Transverse colon (tissue), 4 donors: Measurements from ENCODE around the gene EIF4E2. TPM values are rescaled to one million over a fixed set of nuclear protein-coding genes. Genes with fewer than 3 reads are reported as not detected.

Source experiments
- DNase-seq: peaks from one replicate; pipeline ENCODE4 v3.0.0-alpha.2; 2019
- H3K27ac ChIP-seq, 4 donors: fragments of 200-600 bp; sonication (generic); 2 replicates each; pipeline ENCODE4 v1.5.1; 2016 to 2018; ENCODE audit warnings: inconsistent platforms in 4 of 4
- H3K27me3 ChIP-seq: fragments of 200-600 bp; sonication (generic); 2 replicates; pipeline ENCODE4 v1.5.1; 2017; ENCODE audit warnings: inconsistent platforms
- H3K36me3 ChIP-seq, 4 donors: fragments of 200-600 bp; sonication (generic); 2 replicates each; pipeline ENCODE4 v1.5.1; 2017 to 2019; ENCODE audit warnings: inconsistent platforms in 4 of 4
- H3K4me1 ChIP-seq, 4 donors: fragments of 200-600 bp; sonication (generic); 2 replicates each; pipeline ENCODE4 v1.5.1; 2017 to 2020; ENCODE audit warnings: inconsistent platforms in 4 of 4
- H3K4me3 ChIP-seq, 4 donors: fragments of 200-600 bp; sonication (generic); 1 replicate in 1 of 4; 2 replicates in 3 of 4; pipeline versions ENCODE4 v1.5.1 to v1.6.1; 2017 to 2019; ENCODE audit warnings: inconsistent platforms in 4 of 4
- H3K9me3 ChIP-seq, 2 donors: fragments of 200-600 bp; sonication (generic); 2 replicates each; pipeline ENCODE4 v1.5.1; 2017 to 2019; ENCODE audit warnings: inconsistent platforms in 2 of 2
- CTCF ChIP-seq, 5 experiments: fragments of 200-600 bp in 3 of 5; fragments of 450-650 bp in 2 of 5; sonication (generic) in 3 of 5; IDR thresholded peaks; 1 replicate in 2 of 5; 2 replicates in 3 of 5; pipeline ENCODE4 v1.5.1; 2016 to 2017; ENCODE audit warnings: antibody characterized with exemption in 5 of 5, inconsistent platforms in 3 of 5, mild to moderate bottlenecking in 2 of 5, moderate library complexity in 1 of 5
- EP300 ChIP-seq: sonication (generic); formaldehyde crosslinking; IDR thresholded peaks from one replicate; pipeline ENCODE4 v1.6.1; 2017; ENCODE audit warnings: antibody characterized with exemption, low read depth
- POLR2A ChIP-seq: fragments of 450-650 bp; IDR thresholded peaks from one replicate; pipeline ENCODE4 v1.6.1; 2016; ENCODE audit warnings: antibody characterized with exemption, mild to moderate bottlenecking, moderate library complexity
- POLR2AphosphoS5 ChIP-seq, 3 donors: sonication (generic); formaldehyde crosslinking; IDR thresholded peaks; one replicate each; pipeline ENCODE4 v1.6.1; 2016; ENCODE audit warnings: antibody characterized with exemption in 3 of 3
- WGBS, 2 donors: methylation state at CpG; one replicate each; pipeline ENCODE4 v1.1.5; 2018; ENCODE audit warnings: low coverage in 1 of 2; 5-methylcytosine and 5-hydroxymethylcytosine counted together
- in situ Hi-C, 4 donors: fragments of 200-750 bp; cut with MboI; loops; one replicate each; pipeline versions ENCODE4 v1.15.0 to v1.15.1; 2017; ENCODE audit warnings: low sequenced_read_pairs in 3 of 4, low pct_ligation_motif_present in 1 of 4, low pct_unique_long_range_greater_than_20kb in 1 of 4
- intact Hi-C: fragments of 100-400 bp; cut with DNase I; formaldehyde crosslinking; loops from one replicate; pipeline ENCODE4 v1.15.1; 2023; ENCODE audit warnings: low total_unique reads
- total RNA-seq, 4 donors: library from RNA; depleted of rRNA; stranded (reverse); fragments of >200 nt; gene quantifications; one replicate each; pipeline ENCODE4 v1.1.0, GENCODE V29; 2016

The EIF4E2 gene
- total RNA-seq, 4 donors from 2014 or later, result 46.0 to 2,324 (median 55.7) TPM

GRCh38 chr2:232526372-232526941, 24.0 kb upstream of the EIF4E2 start:
- intact Hi-C loops, result no loop called here
- WGBS, 2 donors, result 76% methylated on average over 13 of the region's 13 CpGs; no CpG with 5 or more reads in 1 of the 2 donors
- Histone ChIP-seq H3K27ac (no peak overlapping the region), H3K4me1 (peaks cover 0 to 25% (median 25%) of the 10 kb centered on the region in 4 donors), H3K36me3 (no peaks in the 10 kb centered on the region), H3K4me3 (no peak overlapping the region), H3K27me3 (peaks cover 53% of the 10 kb centered on the region), H3K9me3 (no peaks in the 10 kb centered on the region)
- no peak for TF ChIP-seq EP300
- TF ChIP-seq CTCF (IDR thresholded peaks at IDR 0.05), result no peak
- TF ChIP-seq POLR2A, result no peak
- no peak for TF ChIP-seq POLR2AphosphoS5 (IDR thresholded peaks at IDR 0.05)
- DNase-seq, result no peak
- in situ Hi-C loops, result no loop called here

- no peak for DNase-seq
- no peaks in the 10 kb centered on the region for H3K36me3 ChIP-seq
- in situ Hi-C loops, result no loop called here
- no peaks in the 10 kb centered on the region for H3K9me3 ChIP-seq
- no peak overlapping the region for H3K27ac ChIP-seq
- peaks cover 0 to 16% (median 12%) of the 10 kb centered on the region in 4 donors for H3K4me1 ChIP-seq
- TF ChIP-seq EP300 (no peak), POLR2A (no peak), POLR2AphosphoS5 (IDR thresholded peaks at IDR 0.05) (no peak), CTCF (IDR thresholded peaks at IDR 0.05) (no peak)
- 69% methylated on average over 6 of the region's 6 CpGs; no CpG with 5 or more reads in 1 of the 2 donors for WGBS, 2 donors
- H3K4me3 ChIP-seq, result no peak overlapping the region
- intact Hi-C loops, result no loop called here
- peaks cover 38% of the 10 kb centered on the region for H3K27me3 ChIP-seq
Measured at GRCh38 chr2:232527905-232528470, 22.5 kb upstream of the EIF4E2 start.

DNA sequence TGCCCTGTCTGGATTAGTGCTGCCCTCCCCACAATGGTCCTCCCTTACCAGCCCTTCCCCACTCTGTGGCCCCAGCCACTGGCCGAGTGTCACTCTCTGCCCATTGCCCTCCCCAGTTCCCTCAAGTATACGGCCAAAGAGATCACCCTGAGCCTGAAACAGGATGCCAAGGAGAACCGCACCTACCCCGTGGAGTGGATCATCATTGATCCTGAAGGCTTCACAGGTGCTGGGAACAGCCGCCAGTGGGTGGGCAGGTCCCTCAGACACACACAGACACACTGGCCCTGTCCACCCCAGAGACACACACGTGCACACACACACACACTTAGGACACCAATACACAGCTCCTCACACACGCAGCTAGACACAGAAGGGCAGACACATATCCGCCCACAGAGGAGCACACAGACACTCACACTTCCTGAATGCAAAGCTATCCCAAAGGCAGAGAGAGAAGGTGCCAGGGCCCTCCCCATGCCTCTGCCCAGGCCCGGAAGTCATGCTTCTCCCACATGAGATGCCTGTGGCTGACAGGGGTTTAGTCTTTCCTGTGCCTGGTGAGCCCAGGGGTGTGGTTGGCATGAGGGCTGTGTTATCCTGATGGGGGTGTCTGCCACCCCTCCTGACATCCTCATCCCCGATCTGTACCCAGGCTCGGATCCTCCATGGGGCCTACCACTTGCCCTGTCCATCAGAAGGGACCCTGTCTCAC, 21.6 kb upstream of the EIF4E2 start:
- in situ Hi-C loops (no loop called here), intact Hi-C loops (no loop called here)
- DNase-seq, result no peak

More for the DNA sequence above, 21.6 kb upstream of the EIF4E2 start:
- 72% methylated on average over 10 of the region's 11 CpGs; no CpG with 5 or more reads in 1 of the 2 donors for WGBS, 2 donors
- peaks cover 28% of the 10 kb centered on the region for H3K27me3 ChIP-seq
- no peak overlapping the region for H3K27ac ChIP-seq
- H3K4me1 ChIP-seq, result peaks cover 0 to 10% (median 5%) of the 10 kb centered on the region in 4 donors
- no peaks in the 10 kb centered on the region for H3K36me3 ChIP-seq
- no peaks in the 10 kb centered on the region for H3K9me3 ChIP-seq
- TF ChIP-seq EP300 (no peak), POLR2AphosphoS5 (IDR thresholded peaks at IDR 0.05) (no peak), POLR2A (no peak), CTCF (IDR thresholded peaks at IDR 0.05) (no peak)
- H3K4me3 ChIP-seq, result no peak overlapping the region
